H9 (cell line): Measurements from ENCODE around the gene IL25. TPM values are rescaled to one million over a fixed set of nuclear protein-coding genes. Genes with fewer than 3 reads are reported as not detected.
A peak's percentile ranks its signal among the peaks of the same experiment; 100 is the strongest.

ENCODE experiments used
- DNase-seq: peaks from one replicate; pipeline ENCODE4 v3.0.0-alpha.2; 2017
- H2AFZ ChIP-seq: one replicate; pipeline ENCODE4 v1.6.1; 2013; ENCODE audit warnings: mild to moderate bottlenecking, low read length, control low read depth, moderate library complexity
- H2AK5ac ChIP-seq: 2 replicates; pipeline ENCODE4 v1.6.1; 2013; ENCODE audit warnings: low read length, control low read depth, mixed read lengths; ENCODE audit not compliant: insufficient read length
- H2BK120ac ChIP-seq: one replicate; pipeline ENCODE4 v1.6.1; 2013; ENCODE audit warnings: low read depth, mild to moderate bottlenecking, low read length, control low read depth, inconsistent platforms; ENCODE audit not compliant: poor library complexity, severe bottlenecking
- H2BK12ac ChIP-seq: 2 replicates; pipeline ENCODE4 v1.6.1; 2013; ENCODE audit warnings: low read length, control low read depth, mixed read lengths, low read depth; ENCODE audit not compliant: insufficient read length
- H2BK15ac ChIP-seq: 2 replicates; pipeline ENCODE4 v1.6.1; 2013; ENCODE audit warnings: low read depth, low read length, control low read depth
- H2BK20ac ChIP-seq: one replicate; pipeline ENCODE4 v1.6.1; 2013; ENCODE audit warnings: low read depth, mild to moderate bottlenecking, low read length, control low read depth, inconsistent platforms; ENCODE audit not compliant: poor library complexity, severe bottlenecking
- H2BK5ac ChIP-seq: 2 replicates; pipeline ENCODE4 v1.6.1; 2013; ENCODE audit warnings: low read length, control low read depth, mixed read lengths; ENCODE audit not compliant: insufficient read length
- H3K14ac ChIP-seq: 2 replicates; pipeline ENCODE4 v1.6.1; 2013; ENCODE audit warnings: low read length, control low read depth; ENCODE audit not compliant: insufficient read depth
- H3K18ac ChIP-seq: 2 replicates; pipeline ENCODE4 v1.6.1; 2013; ENCODE audit warnings: low read depth, mild to moderate bottlenecking, mixed read lengths, low read length, control low read depth; ENCODE audit not compliant: insufficient read length
- H3K23ac ChIP-seq: 2 replicates; pipeline ENCODE4 v1.6.1; 2013; ENCODE audit warnings: low read length, control low read depth, mixed read lengths, low read depth; ENCODE audit not compliant: insufficient read length
- H3K23me2 ChIP-seq: 2 replicates; pipeline ENCODE4 v1.6.1; 2013; ENCODE audit warnings: low read depth, mild to moderate bottlenecking, mixed read lengths, low read length, control low read depth; ENCODE audit not compliant: insufficient read length, poor library complexity, severe bottlenecking
- H3K27ac ChIP-seq: 2 replicates; pipeline ENCODE4 v1.5.1; 2013; ENCODE audit warnings: low read length, control low read depth, mixed read lengths, low read depth; ENCODE audit not compliant: insufficient read length
- H3K27me3 ChIP-seq: 2 replicates; pipeline ENCODE4 v1.6.1; 2013; ENCODE audit warnings: low read length, control low read depth, inconsistent platforms; ENCODE audit not compliant: insufficient read depth
- H3K4ac ChIP-seq: 2 replicates; pipeline ENCODE4 v1.6.1; 2013; ENCODE audit warnings: low read depth, mild to moderate bottlenecking, control low read depth, inconsistent platforms, low read length, moderate library complexity
- H3K4me1 ChIP-seq: 2 replicates; pipeline ENCODE4 v1.6.1; 2013; ENCODE audit warnings: low read length, control low read depth, inconsistent platforms; ENCODE audit not compliant: insufficient read depth
- H3K4me2 ChIP-seq: 2 replicates; pipeline ENCODE4 v1.6.1; 2013; ENCODE audit warnings: low read length, control low read depth, mixed read lengths; ENCODE audit not compliant: insufficient read length, insufficient read depth
- H3K56ac ChIP-seq: 2 replicates; pipeline ENCODE4 v1.6.1; 2013; ENCODE audit warnings: low read depth, mild to moderate bottlenecking, mixed read lengths, low read length, control low read depth; ENCODE audit not compliant: insufficient read length
- H3K79me1 ChIP-seq: 2 replicates; pipeline ENCODE4 v1.6.1; 2013; ENCODE audit warnings: low read depth, mild to moderate bottlenecking, moderate library complexity, low read length, control low read depth, inconsistent platforms; ENCODE audit not compliant: insufficient read depth, poor library complexity, severe bottlenecking
- H3K79me2 ChIP-seq: 2 replicates; pipeline ENCODE4 v1.6.1; 2013; ENCODE audit warnings: low read length, control low read depth, inconsistent platforms; ENCODE audit not compliant: insufficient read depth
- H3K9ac ChIP-seq: 2 replicates; pipeline ENCODE4 v1.6.1; 2013; ENCODE audit warnings: low read length, control low read depth, mixed read lengths; ENCODE audit not compliant: insufficient read length; ENCODE audit errors: extremely low read depth
- H3K9me3 ChIP-seq: one replicate; pipeline ENCODE4 v1.6.1; 2013; ENCODE audit warnings: low read depth, low read length, inconsistent platforms; ENCODE audit not compliant: control insufficient read depth
- H3T11ph ChIP-seq: one replicate; pipeline ENCODE4 v1.6.1; 2013; ENCODE audit warnings: mild to moderate bottlenecking, low read length, control low read depth, inconsistent platforms
- H4K20me1 ChIP-seq: one replicate; pipeline ENCODE4 v1.6.1; 2013; ENCODE audit not compliant: control insufficient read depth, insufficient read length, insufficient read depth
- H4K5ac ChIP-seq: 2 replicates; pipeline ENCODE4 v1.6.1; 2013; ENCODE audit warnings: low read depth, mild to moderate bottlenecking, mixed read lengths, low read length, control low read depth; ENCODE audit not compliant: insufficient read length
- H4K8ac ChIP-seq: replicated peaks from 2 replicates; pipeline ENCODE4 v1.6.1; 2013; ENCODE audit warnings: low read length, control low read depth, mixed read lengths, low read depth; ENCODE audit not compliant: insufficient read length
- H4K91ac ChIP-seq: 2 replicates; pipeline ENCODE4 v1.6.1; 2013; ENCODE audit warnings: low read depth, mild to moderate bottlenecking, moderate library complexity, mixed read lengths, low read length, control low read depth; ENCODE audit not compliant: insufficient read length
- H3K27ac Mint-ChIP-seq, 3 experiments: 2 replicates in 2 of 3; 3 replicates in 1 of 3; pipeline ENCODE4 v1.8.0; 2020 to 2021; ENCODE audit warnings: mixed read lengths in 3 of 3, mild to moderate bottlenecking in 1 of 3, moderate library complexity in 1 of 3
- H3K27me3 Mint-ChIP-seq: 2 replicates; pipeline ENCODE4 v1.8.0; 2021; ENCODE audit warnings: low read depth, mild to moderate bottlenecking, moderate library complexity, mixed read lengths
- H3K36me3 Mint-ChIP-seq, 3 experiments: 2 replicates in 2 of 3; 3 replicates in 1 of 3; pipeline ENCODE4 v1.8.0; 2020 to 2021; ENCODE audit warnings: low read depth in 3 of 3, mixed read lengths in 3 of 3; ENCODE audit not compliant: insufficient read depth in 1 of 3
- H3K4me1 Mint-ChIP-seq, 2 experiments: 2 replicates each; pipeline ENCODE4 v1.8.0; 2020; ENCODE audit warnings: mixed read lengths in 2 of 2
- H3K4me3 Mint-ChIP-seq, 2 experiments: 2 replicates in 1 of 2; 3 replicates in 1 of 2; pipeline ENCODE4 v1.8.0; 2020 to 2021; ENCODE audit warnings: mild to moderate bottlenecking in 2 of 2, mixed read lengths in 2 of 2, moderate library complexity in 1 of 2
- H3K9me3 Mint-ChIP-seq, 2 experiments: 2 replicates in 1 of 2; 3 replicates in 1 of 2; pipeline ENCODE4 v1.8.0; 2020; ENCODE audit warnings: mild to moderate bottlenecking in 2 of 2, mixed read lengths in 2 of 2, moderate library complexity in 1 of 2
- WGBS: extraction: QIAGEN DNeasy Blood & Tissue Kit; methylation state at CpG from one replicate; pipeline ENCODE4 v1.1.7; 2013; ENCODE audit warnings: missing lambda C conversion rate, low lambda C conversion rate, mixed read lengths; ENCODE audit not compliant: insufficient read length; ENCODE audit errors: extremely low coverage; 5-methylcytosine and 5-hydroxymethylcytosine counted together
- total RNA-seq: library from RNA; stranded (reverse); gene quantifications from 2 replicates; pipeline ENCODE4 v1.2.1, GENCODE V29; 2021
- TF ChIP-seq, protein P1 (sequence below): fragments of 200-600 bp; sonication (generic); conservative IDR thresholded peaks from 3 replicates; pipeline ENCODE4 v1.8.0; 2021; ENCODE audit warnings: antibody characterized with exemption, mild to moderate bottlenecking

IL25 gene
- total RNA-seq, 1 experiment from 2014 or later, result not detected

DNA sequence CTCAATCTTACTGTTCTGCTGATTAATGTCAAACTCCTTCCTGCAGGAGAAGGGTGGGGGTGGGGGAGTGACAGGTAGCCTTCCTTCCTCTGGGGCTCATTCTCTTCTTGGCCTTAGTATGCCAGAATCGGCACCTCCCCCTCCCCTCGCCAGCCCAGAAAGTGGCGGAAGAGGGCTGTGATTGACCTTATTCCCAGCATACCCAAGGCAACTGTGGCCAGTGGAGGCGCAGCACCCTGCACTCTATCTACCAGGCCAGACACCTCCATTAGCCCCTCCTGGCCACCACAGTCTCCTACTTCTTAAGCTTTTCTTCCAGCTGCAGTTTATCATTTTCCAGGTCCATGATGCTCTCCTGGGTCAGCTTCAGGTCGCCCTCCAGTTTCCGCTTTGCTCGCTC, 20.0 kb downstream of the IL25 start:
- Mint-ChIP-seq H3K27me3 (peaks cover 42% of the 10 kb centered on the region), H3K4me3 (no peak overlapping the region), H3K36me3 (no peaks in the 10 kb centered on the region), H3K4me1 (peaks cover 16 to 17% of the 10 kb centered on the region in 2 experiments), H3K9me3 (0 out of 5 replicates have a peak, but pooled peaks cover 0 to 3% of the 10 kb centered on the region in 2 experiments), H3K27ac (no peak overlapping the region)
- DNase-seq, result peak; percentile 49
- Histone ChIP-seq H3K14ac (no peak overlapping the region; the same call in 1 of the 2 replicates), H2AFZ (no peak overlapping the region), H2BK15ac (no peak overlapping the region), H3K4ac (no peak overlapping the region), H4K5ac (no peak overlapping the region), H2BK5ac (no peak overlapping the region), H3K79me1 (no peaks in the 10 kb centered on the region), H3K27me3 (no peaks in the 10 kb centered on the region), H3T11ph (no peak overlapping the region), H4K91ac (no peak overlapping the region), H2BK120ac (no peak overlapping the region), H3K9me3 (no peaks in the 10 kb centered on the region), H3K4me1 (peaks cover 3% of the 10 kb centered on the region; the same call in 1 of the 2 replicates), H3K4me2 (no peak overlapping the region), H3K79me2 (no peaks in the 10 kb centered on the region), H3K9ac (no peak overlapping the region), H3K27ac (no peak overlapping the region), H4K8ac (no peak overlapping the region), H2BK20ac (no peak overlapping the region), H4K20me1 (no peaks in the 10 kb centered on the region), H3K23ac (no peak overlapping the region), H3K56ac (no peak overlapping the region), H2BK12ac (no peak overlapping the region), H3K18ac (no peak overlapping the region), H3K23me2 (no peaks in the 10 kb centered on the region), H2AK5ac (no peak overlapping the region)
- no CpG with 5 or more reads among the region's 7 CpGs for WGBS
- TF ChIP-seq, protein P1, sequence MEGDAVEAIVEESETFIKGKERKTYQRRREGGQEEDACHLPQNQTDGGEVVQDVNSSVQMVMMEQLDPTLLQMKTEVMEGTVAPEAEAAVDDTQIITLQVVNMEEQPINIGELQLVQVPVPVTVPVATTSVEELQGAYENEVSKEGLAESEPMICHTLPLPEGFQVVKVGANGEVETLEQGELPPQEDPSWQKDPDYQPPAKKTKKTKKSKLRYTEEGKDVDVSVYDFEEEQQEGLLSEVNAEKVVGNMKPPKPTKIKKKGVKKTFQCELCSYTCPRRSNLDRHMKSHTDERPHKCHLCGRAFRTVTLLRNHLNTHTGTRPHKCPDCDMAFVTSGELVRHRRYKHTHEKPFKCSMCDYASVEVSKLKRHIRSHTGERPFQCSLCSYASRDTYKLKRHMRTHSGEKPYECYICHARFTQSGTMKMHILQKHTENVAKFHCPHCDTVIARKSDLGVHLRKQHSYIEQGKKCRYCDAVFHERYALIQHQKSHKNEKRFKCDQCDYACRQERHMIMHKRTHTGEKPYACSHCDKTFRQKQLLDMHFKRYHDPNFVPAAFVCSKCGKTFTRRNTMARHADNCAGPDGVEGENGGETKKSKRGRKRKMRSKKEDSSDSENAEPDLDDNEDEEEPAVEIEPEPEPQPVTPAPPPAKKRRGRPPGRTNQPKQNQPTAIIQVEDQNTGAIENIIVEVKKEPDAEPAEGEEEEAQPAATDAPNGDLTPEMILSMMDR, result 0 out of 3 replicates have a peak, but pooled peaks have one; percentile 9
